Measurements from ENCODE around the gene UGCG.
"Not testable (repeated sequence)": the region's sequence is repeated elsewhere in the genome, so short reads cannot be mapped to it uniquely, and the experiment has no call there.

The UGCG gene

DNA sequence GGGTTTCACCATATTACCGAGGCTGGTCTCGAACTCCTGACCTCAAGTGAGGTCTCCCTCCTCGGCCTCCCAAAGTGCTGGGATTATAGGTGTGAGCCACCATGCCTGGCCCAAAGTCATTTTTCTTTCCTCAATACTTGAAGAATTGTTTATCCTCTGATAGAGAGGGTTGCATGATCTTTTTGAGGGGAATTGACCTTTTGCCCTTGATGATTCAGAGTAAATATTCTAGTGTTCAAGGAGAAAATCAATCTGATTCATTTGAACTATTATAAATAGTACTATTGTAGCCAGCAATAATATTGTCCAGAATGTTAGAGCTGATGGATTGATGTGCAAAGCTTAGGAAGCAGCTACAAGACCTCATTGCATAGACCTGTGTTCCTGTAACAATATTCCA is 47.1 kb downstream of the UGCG start:
- TF ChIP-seq, protein P1, sequence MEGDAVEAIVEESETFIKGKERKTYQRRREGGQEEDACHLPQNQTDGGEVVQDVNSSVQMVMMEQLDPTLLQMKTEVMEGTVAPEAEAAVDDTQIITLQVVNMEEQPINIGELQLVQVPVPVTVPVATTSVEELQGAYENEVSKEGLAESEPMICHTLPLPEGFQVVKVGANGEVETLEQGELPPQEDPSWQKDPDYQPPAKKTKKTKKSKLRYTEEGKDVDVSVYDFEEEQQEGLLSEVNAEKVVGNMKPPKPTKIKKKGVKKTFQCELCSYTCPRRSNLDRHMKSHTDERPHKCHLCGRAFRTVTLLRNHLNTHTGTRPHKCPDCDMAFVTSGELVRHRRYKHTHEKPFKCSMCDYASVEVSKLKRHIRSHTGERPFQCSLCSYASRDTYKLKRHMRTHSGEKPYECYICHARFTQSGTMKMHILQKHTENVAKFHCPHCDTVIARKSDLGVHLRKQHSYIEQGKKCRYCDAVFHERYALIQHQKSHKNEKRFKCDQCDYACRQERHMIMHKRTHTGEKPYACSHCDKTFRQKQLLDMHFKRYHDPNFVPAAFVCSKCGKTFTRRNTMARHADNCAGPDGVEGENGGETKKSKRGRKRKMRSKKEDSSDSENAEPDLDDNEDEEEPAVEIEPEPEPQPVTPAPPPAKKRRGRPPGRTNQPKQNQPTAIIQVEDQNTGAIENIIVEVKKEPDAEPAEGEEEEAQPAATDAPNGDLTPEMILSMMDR (IDR thresholded peaks at IDR 0.05; ENCODE audit: low read depth, low read length): no peak
- no peak overlapping the region for H3K4me3 ChIP-seq (ENCODE audit: low read depth, low read length)

DNA sequence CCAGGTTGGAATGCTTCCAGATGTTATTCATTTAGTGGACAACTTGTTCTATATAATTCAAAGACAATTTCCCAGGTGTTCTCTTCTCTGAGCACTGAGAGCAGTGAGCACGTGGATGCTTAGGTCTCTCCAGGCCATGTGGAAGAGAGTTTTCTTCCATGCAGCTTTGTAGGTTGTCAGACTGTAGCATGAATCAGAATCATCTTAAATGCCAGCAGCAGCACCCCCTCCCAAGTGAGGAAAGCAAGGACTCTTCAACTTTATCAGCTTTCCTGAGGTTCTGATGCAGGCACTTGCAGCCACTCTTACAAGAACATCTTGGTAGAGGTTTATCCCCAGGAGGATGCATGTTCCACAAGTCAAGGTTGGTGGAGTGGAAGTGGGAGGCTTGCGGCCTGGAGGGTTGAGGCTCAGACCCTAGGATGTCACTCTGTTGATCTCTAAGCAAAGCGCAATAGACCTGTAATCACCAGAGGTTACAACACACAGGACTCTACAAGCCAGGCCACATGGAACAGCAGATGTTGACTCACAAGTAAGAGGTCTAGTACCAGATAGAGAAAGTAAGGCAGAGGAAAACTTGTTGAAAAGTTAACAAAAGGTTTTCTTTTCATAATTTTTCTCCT is 47.7 kb downstream of the UGCG start:
- no peak overlapping the region for H3K4me3 ChIP-seq (ENCODE audit: low read depth, low read length)
- TF ChIP-seq, protein P1 (IDR thresholded peaks at IDR 0.05; ENCODE audit: low read depth, low read length): no peak

DNA sequence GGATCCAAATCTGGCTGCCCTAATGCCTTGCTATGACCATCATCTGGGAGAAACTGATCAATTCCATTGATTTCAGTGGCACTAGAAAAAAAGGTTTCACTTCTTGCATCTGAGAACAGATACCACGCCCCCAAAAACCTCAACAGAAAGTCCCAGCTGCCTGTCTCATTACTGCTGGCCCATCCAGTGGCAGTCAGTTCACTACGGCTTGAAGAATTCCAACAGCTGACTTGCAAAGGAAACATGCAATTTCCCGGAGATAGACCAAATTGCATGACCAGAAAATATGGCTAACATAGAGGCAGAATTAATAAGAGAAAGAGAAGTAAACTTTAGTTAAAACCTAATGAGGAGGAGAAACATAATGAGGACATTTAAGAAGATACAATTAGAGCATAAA is 48.6 kb downstream of the UGCG start:
- H3K4me3 ChIP-seq (ENCODE audit: low read depth, low read length): no peak overlapping the region
- TF ChIP-seq, protein P1 (IDR thresholded peaks at IDR 0.05; ENCODE audit: low read depth, low read length): no peak

DNA sequence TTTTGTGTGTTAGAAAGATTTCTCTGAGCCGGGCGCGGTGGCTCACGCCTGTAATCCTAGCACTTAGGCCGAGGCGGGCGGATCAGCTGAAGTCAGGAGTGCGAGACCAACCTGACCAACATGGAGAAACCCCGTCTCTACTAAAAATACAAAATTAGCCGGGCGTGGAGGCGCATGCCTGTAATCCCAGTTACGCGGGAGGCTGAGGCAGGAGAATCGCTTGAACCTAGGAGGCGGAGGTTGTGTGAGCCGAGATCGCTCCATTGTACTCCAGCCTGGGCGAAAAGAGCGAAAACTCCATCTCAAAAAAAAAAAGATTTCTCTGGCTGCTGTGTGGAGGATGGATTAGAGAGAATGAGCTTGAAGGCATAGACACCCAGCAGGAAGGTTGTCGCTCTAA is 51.5 kb downstream of the UGCG start:
- not testable (repeated sequence) for H3K4me3 ChIP-seq (ENCODE audit: low read depth, low read length)

DNA sequence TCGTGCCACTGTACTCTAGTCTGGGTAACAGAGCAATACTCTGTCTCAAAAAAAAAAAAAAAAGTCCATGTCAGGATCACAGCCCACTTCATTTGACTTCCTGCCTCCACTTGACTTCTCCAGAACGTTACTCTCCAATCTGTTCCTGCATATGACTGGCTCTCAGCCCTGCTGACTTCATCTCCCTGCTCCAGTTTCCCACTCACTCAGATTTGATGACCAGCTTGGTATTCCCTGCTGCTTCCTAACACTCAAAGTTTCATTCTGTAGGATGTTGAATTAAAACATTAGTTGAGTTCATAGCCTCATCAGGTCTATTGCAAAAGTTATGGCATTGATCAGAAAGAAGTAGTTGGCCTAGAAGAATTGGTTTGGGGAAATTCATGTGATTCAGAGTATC is 52.3 kb downstream of the UGCG start:
- TF ChIP-seq, protein P1 (IDR thresholded peaks at IDR 0.05; ENCODE audit: low read depth, low read length): no peak

DNA sequence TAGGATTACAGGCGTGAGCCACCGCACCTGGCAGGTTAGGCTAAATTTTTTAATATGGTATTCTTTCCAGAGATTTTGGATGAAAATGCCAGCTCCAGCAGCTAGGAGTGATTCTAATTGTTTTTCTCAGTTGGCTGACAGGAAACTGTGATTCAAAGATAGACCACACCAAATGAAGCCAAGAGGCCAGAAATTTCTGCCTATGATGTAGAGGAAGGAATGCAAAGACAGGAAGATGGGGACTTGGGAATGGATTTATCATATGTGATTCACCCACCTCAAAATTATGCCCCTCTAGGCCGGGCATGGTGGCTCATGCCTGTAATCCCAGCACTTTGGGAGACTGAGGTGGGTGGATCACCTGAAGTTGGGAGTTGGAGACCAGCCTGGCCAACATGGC is 53.3 kb downstream of the UGCG start:
- TF ChIP-seq, protein P1 (IDR thresholded peaks at IDR 0.05; ENCODE audit: low read depth, low read length): no peak
- no peak overlapping the region for H3K4me3 ChIP-seq (ENCODE audit: low read depth, low read length)

More for the DNA sequence above, 52.3 kb downstream of the UGCG start:
- no peak overlapping the region for H3K4me3 ChIP-seq (ENCODE audit: low read depth, low read length)

DNA sequence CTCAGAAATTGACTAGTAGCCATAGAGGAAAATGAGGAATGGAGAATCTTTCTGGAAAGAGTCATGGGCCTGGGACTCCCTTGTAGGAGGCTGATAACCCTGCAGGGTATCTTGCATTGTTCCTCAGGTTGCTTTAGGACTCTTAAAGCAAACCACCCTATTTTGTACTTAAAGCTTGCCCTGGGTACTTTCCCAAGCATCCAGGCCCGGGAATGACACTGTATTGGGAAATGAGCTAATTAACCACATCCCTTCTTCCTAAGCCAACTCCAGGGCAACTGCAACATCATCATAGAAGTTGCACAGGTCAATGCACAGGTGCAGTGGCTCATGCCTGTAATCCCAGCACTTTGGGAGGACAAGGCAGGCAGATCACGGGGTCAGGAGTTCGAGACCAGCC is 55.9 kb downstream of the UGCG start:
- TF ChIP-seq, protein P1 (IDR thresholded peaks at IDR 0.05; ENCODE audit: low read depth, low read length): no peak
- H3K4me3 ChIP-seq (ENCODE audit: low read depth, low read length): no peak overlapping the region

DNA sequence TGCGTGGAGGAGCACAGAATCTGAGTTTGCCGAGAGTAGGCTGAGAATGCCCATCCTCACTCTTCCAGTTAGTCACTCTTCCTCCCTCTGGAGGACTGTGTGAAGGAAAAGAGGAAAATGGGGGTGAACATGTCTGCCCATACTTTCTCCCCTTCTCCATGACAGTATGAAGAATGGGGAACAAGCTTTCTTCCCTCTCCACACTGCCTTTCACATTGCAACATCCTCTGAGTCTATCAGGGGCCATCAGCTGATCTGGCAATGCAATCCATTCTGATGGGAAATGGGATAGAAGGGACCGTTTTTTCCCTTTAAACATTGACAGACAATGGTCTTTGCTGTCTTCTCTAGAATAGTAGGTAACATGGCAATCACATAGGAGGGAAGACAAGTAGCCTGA is 56.8 kb downstream of the UGCG start:
- no peak overlapping the region for H3K4me3 ChIP-seq (ENCODE audit: low read depth, low read length)
- TF ChIP-seq, protein P1 (IDR thresholded peaks at IDR 0.05; ENCODE audit: low read depth, low read length): no peak

Measured in WI38 (cell line).